ENCODE measurements around the gene DCAF6.

- TF ChIP-seq POLR2A (IDR thresholded peaks at IDR 0.05) (no peak), CTCF (IDR thresholded peaks at IDR 0.05) (no peak), EP300 (IDR thresholded peaks at IDR 0.05) (no peak)
Observed at GRCh38 chr1:167995038-167995437, 58.6 kb downstream of the DCAF6 start.
